Nephron (organoid): ENCODE measurements around the gene MMP28.

Source experiments
- H3K27ac Mint-ChIP-seq, 3 experiments: 2 replicates each; pipeline ENCODE4 v1.8.0; 2020; ENCODE audit warnings: mixed read lengths in 3 of 3, mild to moderate bottlenecking in 2 of 3, moderate library complexity in 1 of 3
- H3K27me3 Mint-ChIP-seq: 2 replicates; pipeline ENCODE4 v1.8.0; 2021; ENCODE audit warnings: low read depth, mild to moderate bottlenecking, moderate library complexity, mixed read lengths
- H3K36me3 Mint-ChIP-seq: 2 replicates; pipeline ENCODE4 v1.8.0; 2020; ENCODE audit warnings: low read depth, mixed read lengths
- H3K4me1 Mint-ChIP-seq: 2 replicates; pipeline ENCODE4 v1.8.0; 2020; ENCODE audit warnings: mixed read lengths
- H3K4me3 Mint-ChIP-seq, 3 experiments: 2 replicates each; pipeline ENCODE4 v1.8.0; 2020; ENCODE audit warnings: mild to moderate bottlenecking in 3 of 3, mixed read lengths in 3 of 3, moderate library complexity in 2 of 3
- H3K9me3 Mint-ChIP-seq: 2 replicates; pipeline ENCODE4 v1.8.0; 2020; ENCODE audit warnings: mixed read lengths
- CTCF ChIP-seq, 3 experiments: fragments of 200-600 bp; sonication (generic); IDR thresholded peaks; one replicate each; pipeline ENCODE4 v1.5.0; 2021; ENCODE audit warnings: antibody characterized with exemption in 3 of 3; ENCODE audit not compliant: unreplicated experiment in 3 of 3

MMP28 gene

GRCh38 chr17:35745749-35746320 lies 49.6 kb downstream of the MMP28 start:
- Mint-ChIP-seq H3K27me3 (peaks cover 55% of the 10 kb centered on the region), H3K4me1 (peaks cover 5% of the 10 kb centered on the region), H3K4me3 (no peak overlapping the region), H3K27ac (no peak overlapping the region), H3K36me3 (no peaks in the 10 kb centered on the region), H3K9me3 (no peaks in the 10 kb centered on the region)
- TF ChIP-seq CTCF (IDR thresholded peaks at IDR 0.05; ENCODE audit: unreplicated experiment in 3 of 3), result no peak

GRCh38 chr17:35745246-35745645 lies 50.2 kb downstream of the MMP28 start:
- H3K36me3 Mint-ChIP-seq, result no peaks in the 10 kb centered on the region
- no peak overlapping the region for H3K4me3 Mint-ChIP-seq
- H3K27me3 Mint-ChIP-seq, result peaks cover 55% of the 10 kb centered on the region
- H3K27ac Mint-ChIP-seq, result no peak overlapping the region
- peaks cover 5% of the 10 kb centered on the region for H3K4me1 Mint-ChIP-seq
- no peaks in the 10 kb centered on the region for H3K9me3 Mint-ChIP-seq
- TF ChIP-seq CTCF (IDR thresholded peaks at IDR 0.05; ENCODE audit: unreplicated experiment in 3 of 3), result no peak

GRCh38 chr17:35744830-35745229 lies 50.6 kb downstream of the MMP28 start:
- Mint-ChIP-seq H3K4me1 (peaks cover 5% of the 10 kb centered on the region), H3K36me3 (no peaks in the 10 kb centered on the region), H3K4me3 (no peak overlapping the region), H3K27ac (no peak overlapping the region), H3K9me3 (no peaks in the 10 kb centered on the region), H3K27me3 (peaks cover 55% of the 10 kb centered on the region)
- TF ChIP-seq CTCF (IDR thresholded peaks at IDR 0.05; ENCODE audit: unreplicated experiment in 3 of 3), result no peak

DNA sequence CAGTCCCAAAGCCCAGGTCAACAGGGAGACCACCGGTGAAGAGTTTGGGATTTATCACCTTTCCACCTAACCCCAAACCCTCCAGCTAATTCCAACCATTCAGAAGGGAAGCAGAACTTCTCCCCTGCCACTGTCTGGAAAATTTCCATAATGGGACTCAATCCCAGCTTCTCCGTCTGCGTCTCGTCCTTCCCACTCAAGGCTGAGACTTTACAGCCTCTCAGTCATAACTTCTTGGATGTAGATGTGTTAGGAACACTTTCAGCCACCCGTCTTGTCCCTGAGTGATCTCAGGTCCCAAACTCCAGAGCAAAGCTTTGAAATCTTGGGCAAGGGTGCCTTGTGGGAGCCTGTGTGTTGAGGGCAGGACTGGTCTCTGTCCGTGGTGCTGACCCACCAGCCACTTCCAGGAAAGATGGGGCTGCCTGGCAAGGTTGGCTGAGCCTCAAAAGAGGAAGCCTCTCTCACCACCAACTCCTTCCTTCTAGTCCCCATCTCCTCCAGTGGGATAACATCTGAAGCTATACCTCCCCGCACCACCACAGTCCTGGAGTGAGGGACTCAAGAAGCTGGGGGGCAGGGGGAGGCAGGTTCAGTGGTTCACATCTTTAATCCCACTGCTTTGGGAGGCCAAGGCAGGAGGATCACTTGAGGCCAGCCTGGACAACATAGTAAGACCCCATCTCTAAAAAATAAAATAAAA lies 51.7 kb downstream of the MMP28 start:
- no peaks in the 10 kb centered on the region for H3K36me3 Mint-ChIP-seq
- peaks cover 53% of the 10 kb centered on the region for H3K27me3 Mint-ChIP-seq
- TF ChIP-seq CTCF (IDR thresholded peaks at IDR 0.05; ENCODE audit: unreplicated experiment in 3 of 3), result no peak
- H3K27ac Mint-ChIP-seq, result no peak overlapping the region
- no peaks in the 10 kb centered on the region for H3K9me3 Mint-ChIP-seq
- H3K4me3 Mint-ChIP-seq, result no peak overlapping the region
- peaks cover 5% of the 10 kb centered on the region for H3K4me1 Mint-ChIP-seq

GRCh38 chr17:35742896-35743477 lies 52.5 kb downstream of the MMP28 start:
- TF ChIP-seq CTCF (IDR thresholded peaks at IDR 0.05; ENCODE audit: unreplicated experiment in 3 of 3), result no peak
- Mint-ChIP-seq H3K4me3 (no peak overlapping the region), H3K27ac (no peak overlapping the region), H3K4me1 (peaks cover 5% of the 10 kb centered on the region), H3K27me3 (peaks cover 53% of the 10 kb centered on the region), H3K9me3 (no peaks in the 10 kb centered on the region), H3K36me3 (no peaks in the 10 kb centered on the region)
